ENCODE results near the gene POU6F2. TPM values are rescaled to one million over a fixed set of nuclear protein-coding genes. Genes with fewer than 3 reads are reported as not detected.

Gene POU6F2
- total RNA-seq, 1 experiment from 2014 or later: not detected

- no TSS peak for BruUV-seq (replicated peaks)
- H3K4me3 ChIP-seq (ENCODE audit: low read depth in 2 of 2, low read length in 2 of 2): no peak overlapping the region
- intact Hi-C loops (cut with micrococcal nuclease; ENCODE audit: unreplicated experiment) (no loop called here), in situ Hi-C loops (cut with HindIII; ENCODE audit: low pct_unique_long_range_greater_than_20kb, low sequenced_read_pairs) (no loop called here)
- ATAC-seq: no peak
- CTCF ChIA-PET: no interaction called here
- no peak for DNase-seq (ENCODE audit: low read depth, low spot score)
- H3K4me1 ChIP-seq (ENCODE audit: control insufficient read depth, insufficient read depth, low read length): no peaks in the 10 kb centered on the region
- no peaks in the 10 kb centered on the region for H3K36me3 ChIP-seq (ENCODE audit: control insufficient read depth, insufficient read depth, low read length)
- TF ChIP-seq TCF7L2 (IDR thresholded peaks at IDR 0.05; ENCODE audit: low read depth, low read length): no peak
- TF ChIP-seq CTCF (IDR thresholded peaks at IDR 0.05): no peak
- TF ChIP-seq REST (IDR thresholded peaks at IDR 0.05; ENCODE audit: insufficient read depth in 1 of 2, low read depth in 2 of 2, low read length in 1 of 2): no peak
- TF ChIP-seq POLR2AphosphoS5 (IDR thresholded peaks at IDR 0.05; ENCODE audit: low read depth, low read length): no peak
- TF ChIP-seq SIN3A (IDR thresholded peaks at IDR 0.05; ENCODE audit: borderline replicate concordance, insufficient read depth, low read depth, low read length): no peak
- H3K9me3 ChIP-seq (ENCODE audit: control insufficient read depth, insufficient read depth, low read depth, low read length): no peaks in the 10 kb centered on the region
- H3K27ac ChIP-seq (ENCODE audit: low read length): no peak overlapping the region
- no peaks in the 10 kb centered on the region for H3K27me3 ChIP-seq (ENCODE audit: control insufficient read depth, insufficient read depth, low read length)
- POLR2A ChIA-PET: no interaction called here
These were observed 206.1 kb downstream of the POU6F2 start for GRCh38 chr7:39183796-39184195.

- no peak for ATAC-seq
- POLR2A ChIA-PET: no interaction called here
- H3K4me3 ChIP-seq (ENCODE audit: low read depth in 2 of 2, low read length in 2 of 2): no peak overlapping the region
- H3K9me3 ChIP-seq (ENCODE audit: control insufficient read depth, insufficient read depth, low read depth, low read length): no peaks in the 10 kb centered on the region
- no TSS peak for BruUV-seq (replicated peaks)
- intact Hi-C loops (cut with micrococcal nuclease; ENCODE audit: unreplicated experiment): no loop called here
- no peak overlapping the region for H3K27ac ChIP-seq (ENCODE audit: low read length)
- no peaks in the 10 kb centered on the region for H3K27me3 ChIP-seq (ENCODE audit: control insufficient read depth, insufficient read depth, low read length)
- in situ Hi-C loops (cut with HindIII; ENCODE audit: low pct_unique_long_range_greater_than_20kb, low sequenced_read_pairs): no loop called here
- TF ChIP-seq TCF7L2 (IDR thresholded peaks at IDR 0.05; ENCODE audit: low read depth, low read length) (no peak), REST (IDR thresholded peaks at IDR 0.05; ENCODE audit: insufficient read depth in 1 of 2, low read depth in 2 of 2, low read length in 1 of 2) (no peak), POLR2AphosphoS5 (IDR thresholded peaks at IDR 0.05; ENCODE audit: low read depth, low read length) (no peak), SIN3A (IDR thresholded peaks at IDR 0.05; ENCODE audit: borderline replicate concordance, insufficient read depth, low read depth, low read length) (no peak), CTCF (IDR thresholded peaks at IDR 0.05) (no peak)
- H3K4me1 ChIP-seq (ENCODE audit: control insufficient read depth, insufficient read depth, low read length): no peaks in the 10 kb centered on the region
- no peak for DNase-seq (ENCODE audit: low read depth, low spot score)
- H3K36me3 ChIP-seq (ENCODE audit: control insufficient read depth, insufficient read depth, low read length): no peaks in the 10 kb centered on the region
- CTCF ChIA-PET: no interaction called here
These were observed 206.7 kb downstream of the POU6F2 start for GRCh38 chr7:39184391-39184790.
